ENCODE results near the gene TCF12. TPM values are rescaled to one million over a fixed set of nuclear protein-coding genes. Genes with fewer than 3 reads are reported as not detected.

Gene TCF12
- total and polyA plus RNA-seq, 2 donors (not counting 3 experiments of a cell fraction or from before 2014, with no cell fraction given), result 72.1 to 133 TPM

- dilution Hi-C loops (cut with MboI; ENCODE audit: extremely low pct_ligation_motif_present, low sequenced_read_pairs), result no loop called here
- Histone ChIP-seq H3K9me3 (replicated peaks; ENCODE audit: control insufficient read depth, insufficient read depth, low read length) (no peaks in the 10 kb centered on the region), H2AFZ (ENCODE audit: low read depth, low read length) (no peak overlapping the region), H3K4me3 (replicated peaks in 1 of 3; ENCODE audit: insufficient read depth in 1 of 3, low read depth in 1 of 3, low read length in 3 of 3) (no peak overlapping the region), H3K27me3 (ENCODE audit: control insufficient read depth in 2 of 2, insufficient read depth in 2 of 2, low read length in 2 of 2) (no peaks in the 10 kb centered on the region), H3K4me2 (ENCODE audit: insufficient read depth, low read length) (no peak overlapping the region), H3K9me1 (replicated peaks; ENCODE audit: control insufficient read depth, extremely low read depth, insufficient read depth, low read length) (no peaks in the 10 kb centered on the region), H3K27ac (ENCODE audit: insufficient read depth, low read depth, low read length) (no peak overlapping the region), H3K79me2 (ENCODE audit: control insufficient read depth, insufficient read depth, low read length) (no peaks in the 10 kb centered on the region), H3K4me1 (ENCODE audit: control insufficient read depth, extremely low read depth, insufficient read depth, low read length) (no peaks in the 10 kb centered on the region), H3K9ac (replicated peaks; ENCODE audit: extremely low read depth, insufficient read depth, low read length) (no peak overlapping the region), H4K20me1 (replicated peaks; ENCODE audit: control insufficient read depth, extremely low read depth, insufficient read depth, low read length) (no peaks in the 10 kb centered on the region), H3K36me3 (ENCODE audit: control insufficient read depth in 2 of 2, extremely low read depth in 1 of 2, insufficient read depth in 2 of 2, low read length in 2 of 2) (no peaks in the 10 kb centered on the region)
- DNase-seq (ENCODE audit: low read depth, low spot score) (no peak), FAIRE-seq (no peak)
- TF ChIP-seq CTCF (IDR thresholded peaks at IDR 0.05; ENCODE audit: extremely low read depth in 1 of 2, insufficient read depth in 1 of 2, low read depth in 1 of 2, low read length in 2 of 2), result no peak
- no peak for TF ChIP-seq EZH2 (IDR thresholded peaks at IDR 0.05; ENCODE audit: borderline replicate concordance, low read depth, low read length, severe bottlenecking)
- TF ChIP-seq JUN (IDR thresholded peaks at IDR 0.05; ENCODE audit: borderline replicate concordance, insufficient read depth, insufficient read length, low read depth), result no peak
- TF ChIP-seq MYC (IDR thresholded peaks at IDR 0.05; ENCODE audit: low read depth, low read length), result no peak
- no peak for TF ChIP-seq FOS (IDR thresholded peaks at IDR 0.05; ENCODE audit: borderline replicate concordance, insufficient read depth, low read length)
- TF ChIP-seq GATA2 (IDR thresholded peaks at IDR 0.05; ENCODE audit: insufficient read depth, insufficient read length, low read depth, low read length), result no peak
- TF ChIP-seq POLR2AphosphoS5 (IDR thresholded peaks at IDR 0.05; ENCODE audit: insufficient read depth, low read depth, low read length), result no peak
- no peak for TF ChIP-seq POLR2A (IDR thresholded peaks at IDR 0.05; ENCODE audit: low read depth, low read length)
- TF ChIP-seq MAX (IDR thresholded peaks at IDR 0.05; ENCODE audit: insufficient read depth, insufficient read length), result no peak
- intact Hi-C loops (cut with micrococcal nuclease), result no loop called here
- ChIA-PET CTCF (interaction anchor here (1.9 kb wide), 1 partner anchor 166 kb away, joined by 7 read pairs; no protein-coding TSS in a partner anchor), POLR2A (no interaction called here)
- BruUV-seq (replicated peaks), result no TSS peak
These were observed 394.1 kb downstream of the TCF12 start for GRCh38 chr15:57312318-57313133.
